Measurements from ENCODE around the gene OR14C36. TPM values are rescaled to one million over a fixed set of nuclear protein-coding genes. Genes with fewer than 3 reads are reported as not detected.

Gene OR14C36
- total RNA-seq, 1 donor = not detected

DNA sequence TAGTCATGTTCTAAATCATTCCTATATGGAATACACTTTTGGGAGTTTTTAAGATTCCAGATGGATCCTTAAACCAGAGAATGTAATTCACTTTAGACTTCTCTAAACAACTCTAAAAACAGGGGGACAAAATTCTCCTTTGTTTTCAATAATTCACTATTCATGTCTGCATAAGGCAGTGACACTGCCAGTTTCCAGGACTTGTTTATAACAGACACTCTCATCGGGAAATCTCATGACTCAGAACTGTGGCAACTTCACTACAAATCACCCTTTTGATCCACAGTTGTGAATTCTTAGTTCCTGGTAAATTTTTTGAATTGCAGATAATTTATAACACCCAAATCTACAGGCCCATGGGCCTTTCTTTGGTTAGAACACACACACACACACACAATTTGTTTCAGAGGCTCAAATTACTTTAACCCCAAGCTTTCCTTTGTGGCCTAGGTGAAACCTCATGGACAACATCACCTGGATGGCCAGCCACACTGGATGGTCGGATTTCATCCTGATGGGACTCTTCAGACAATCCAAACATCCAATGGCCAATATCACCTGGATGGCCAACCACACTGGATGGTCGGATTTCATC, 12.6 kb downstream of the OR14C36 start, which contains the start of gene OR2T4:
OR2T4 (plus strand) TSS at position 545 of the 595 bp plus-strand sequence; CDS start at position 545, 0 bp downstream.
- no peaks in the 10 kb centered on the region for H3K36me3 ChIP-seq (ENCODE audit: insufficient read depth, low read length)
- no peaks in the 10 kb centered on the region for H4K20me1 ChIP-seq (ENCODE audit: insufficient read depth, low read length)
- DNase-seq (ENCODE audit: insufficient read length, low spot score, missing footprints) = no peak
- no peaks in the 10 kb centered on the region for H3K27me3 ChIP-seq (ENCODE audit: insufficient read depth, low read length)
- H3K4me1 ChIP-seq (ENCODE audit: insufficient read depth, low read length) = no peaks in the 10 kb centered on the region
- peaks cover 2% of the 10 kb centered on the region for H3K9me3 ChIP-seq (ENCODE audit: low read depth, low read length)
- H2AFZ ChIP-seq (ENCODE audit: low read length) = no peak within 1 kb of the TSS
- H3K4me3 ChIP-seq (ENCODE audit: insufficient read depth, low read length) = no peak within 1 kb of the TSS
- no peak within 1 kb of the TSS for H3K27ac ChIP-seq (ENCODE audit: low read depth, low read length)
- TF ChIP-seq, protein P1, sequence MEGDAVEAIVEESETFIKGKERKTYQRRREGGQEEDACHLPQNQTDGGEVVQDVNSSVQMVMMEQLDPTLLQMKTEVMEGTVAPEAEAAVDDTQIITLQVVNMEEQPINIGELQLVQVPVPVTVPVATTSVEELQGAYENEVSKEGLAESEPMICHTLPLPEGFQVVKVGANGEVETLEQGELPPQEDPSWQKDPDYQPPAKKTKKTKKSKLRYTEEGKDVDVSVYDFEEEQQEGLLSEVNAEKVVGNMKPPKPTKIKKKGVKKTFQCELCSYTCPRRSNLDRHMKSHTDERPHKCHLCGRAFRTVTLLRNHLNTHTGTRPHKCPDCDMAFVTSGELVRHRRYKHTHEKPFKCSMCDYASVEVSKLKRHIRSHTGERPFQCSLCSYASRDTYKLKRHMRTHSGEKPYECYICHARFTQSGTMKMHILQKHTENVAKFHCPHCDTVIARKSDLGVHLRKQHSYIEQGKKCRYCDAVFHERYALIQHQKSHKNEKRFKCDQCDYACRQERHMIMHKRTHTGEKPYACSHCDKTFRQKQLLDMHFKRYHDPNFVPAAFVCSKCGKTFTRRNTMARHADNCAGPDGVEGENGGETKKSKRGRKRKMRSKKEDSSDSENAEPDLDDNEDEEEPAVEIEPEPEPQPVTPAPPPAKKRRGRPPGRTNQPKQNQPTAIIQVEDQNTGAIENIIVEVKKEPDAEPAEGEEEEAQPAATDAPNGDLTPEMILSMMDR (IDR thresholded peaks at IDR 0.05; ENCODE audit: extremely low read depth, low read depth, low read length) = no peak
- H3K79me2 ChIP-seq (ENCODE audit: insufficient read depth, low read length) = no peaks in the 10 kb centered on the region
- no peak within 1 kb of the TSS for H3K4me2 ChIP-seq (ENCODE audit: insufficient read depth, low read length)

DNA sequence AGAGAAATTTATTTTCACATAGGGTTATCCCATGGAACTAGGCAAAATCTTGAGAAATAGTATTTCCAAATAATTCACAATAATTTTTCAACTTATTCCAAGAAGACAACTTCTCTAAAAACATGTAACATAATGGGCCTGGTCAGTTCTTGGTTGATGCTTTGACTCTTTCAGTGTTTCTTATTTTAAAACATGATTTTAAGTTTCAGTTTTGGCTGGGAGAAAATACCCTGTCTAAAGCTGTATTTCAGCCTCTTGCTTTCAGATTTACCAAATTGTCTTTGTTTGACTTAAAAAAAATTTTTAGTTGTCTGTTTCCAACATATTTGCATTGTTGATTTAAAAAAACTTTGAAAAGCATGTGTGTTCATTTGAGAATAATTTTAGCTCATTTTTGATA, 18.0 kb downstream of the OR14C36 start:
- Histone ChIP-seq H3K27ac (ENCODE audit: low read depth, low read length) (no peak overlapping the region), H3K4me1 (ENCODE audit: insufficient read depth, low read length) (no peaks in the 10 kb centered on the region), H3K9me3 (ENCODE audit: low read depth, low read length) (no peaks in the 10 kb centered on the region), H3K79me2 (ENCODE audit: insufficient read depth, low read length) (no peaks in the 10 kb centered on the region), H2AFZ (ENCODE audit: low read length) (no peak overlapping the region), H3K4me3 (ENCODE audit: insufficient read depth, low read length) (no peak overlapping the region), H3K36me3 (ENCODE audit: insufficient read depth, low read length) (no peaks in the 10 kb centered on the region), H3K27me3 (ENCODE audit: insufficient read depth, low read length) (no peaks in the 10 kb centered on the region), H4K20me1 (ENCODE audit: insufficient read depth, low read length) (no peaks in the 10 kb centered on the region), H3K4me2 (ENCODE audit: insufficient read depth, low read length) (no peak overlapping the region)
- TF ChIP-seq, protein P1 (IDR thresholded peaks at IDR 0.05; ENCODE audit: extremely low read depth, low read depth, low read length) = no peak
- no peak for DNase-seq (ENCODE audit: insufficient read length, low spot score, missing footprints)

DNA sequence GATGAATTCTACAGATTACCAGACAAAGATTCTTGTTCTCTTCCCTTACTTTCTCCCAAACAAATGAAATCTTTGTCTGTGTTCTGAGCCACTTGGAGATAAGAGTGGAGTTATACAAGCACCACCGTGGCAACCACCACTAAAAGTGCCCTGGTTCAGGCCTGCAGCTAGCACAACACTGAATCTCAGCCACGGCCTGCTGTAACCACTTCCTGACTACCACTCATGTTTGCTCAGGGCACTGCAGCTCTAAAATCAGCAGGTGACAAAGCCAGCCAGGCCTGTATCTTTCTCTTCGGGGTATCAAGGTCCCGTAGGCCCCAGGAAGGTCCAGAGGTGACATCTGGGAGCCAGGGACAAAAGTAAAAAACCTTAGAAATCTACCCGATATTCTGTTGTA, 23.8 kb downstream of the OR14C36 start:
- H3K4me2 ChIP-seq (ENCODE audit: insufficient read depth, low read length) = no peak overlapping the region
- H3K4me1 ChIP-seq (ENCODE audit: insufficient read depth, low read length) = no peaks in the 10 kb centered on the region
- H3K4me3 ChIP-seq (ENCODE audit: insufficient read depth, low read length) = no peak overlapping the region
- TF ChIP-seq, protein P1 (IDR thresholded peaks at IDR 0.05; ENCODE audit: extremely low read depth, low read depth, low read length) = no peak
- no peaks in the 10 kb centered on the region for H3K27me3 ChIP-seq (ENCODE audit: insufficient read depth, low read length)
- no peak overlapping the region for H3K27ac ChIP-seq (ENCODE audit: low read depth, low read length)
- no peak overlapping the region for H2AFZ ChIP-seq (ENCODE audit: low read length)
- no peak for DNase-seq (ENCODE audit: insufficient read length, low spot score, missing footprints)
- H3K79me2 ChIP-seq (ENCODE audit: insufficient read depth, low read length) = no peaks in the 10 kb centered on the region
- H3K36me3 ChIP-seq (ENCODE audit: insufficient read depth, low read length) = no peaks in the 10 kb centered on the region
- no peaks in the 10 kb centered on the region for H3K9me3 ChIP-seq (ENCODE audit: low read depth, low read length)
- no peaks in the 10 kb centered on the region for H4K20me1 ChIP-seq (ENCODE audit: insufficient read depth, low read length)

DNA sequence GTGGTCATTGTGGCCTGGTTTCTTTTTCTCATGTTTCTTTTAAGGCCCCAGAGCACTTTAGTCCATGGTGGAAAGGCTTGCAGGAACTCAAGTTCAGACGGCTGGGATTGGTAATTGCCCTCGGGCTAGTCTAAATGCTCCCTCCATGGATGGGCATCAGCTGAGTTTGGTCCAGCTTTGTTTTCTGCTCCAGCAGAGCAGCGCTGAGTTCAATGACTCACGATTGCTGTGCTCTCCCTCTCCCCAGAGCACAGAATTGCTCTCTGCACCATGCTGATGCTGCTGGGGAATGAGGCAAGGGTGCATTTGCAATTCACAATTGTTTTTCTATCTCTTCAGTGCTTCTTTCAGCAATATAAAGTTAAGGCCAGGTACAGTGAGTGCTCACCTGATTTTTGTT, 25.2 kb downstream of the OR14C36 start:
- Histone ChIP-seq H3K4me1 (ENCODE audit: insufficient read depth, low read length) (no peaks in the 10 kb centered on the region), H3K9me3 (ENCODE audit: low read depth, low read length) (no peaks in the 10 kb centered on the region), H2AFZ (ENCODE audit: low read length) (no peak overlapping the region), H3K4me3 (ENCODE audit: insufficient read depth, low read length) (no peak overlapping the region), H3K27ac (ENCODE audit: low read depth, low read length) (no peak overlapping the region), H3K27me3 (ENCODE audit: insufficient read depth, low read length) (no peaks in the 10 kb centered on the region), H3K79me2 (ENCODE audit: insufficient read depth, low read length) (no peaks in the 10 kb centered on the region), H3K4me2 (ENCODE audit: insufficient read depth, low read length) (no peak overlapping the region), H3K36me3 (ENCODE audit: insufficient read depth, low read length) (no peaks in the 10 kb centered on the region), H4K20me1 (ENCODE audit: insufficient read depth, low read length) (no peaks in the 10 kb centered on the region)
- TF ChIP-seq, protein P1 (IDR thresholded peaks at IDR 0.05; ENCODE audit: extremely low read depth, low read depth, low read length) = no peak
- DNase-seq (ENCODE audit: insufficient read length, low spot score, missing footprints) = no peak

All from osteoblast (primary cell).